ENCODE data around the gene GRM7.

Gene GRM7

DNA sequence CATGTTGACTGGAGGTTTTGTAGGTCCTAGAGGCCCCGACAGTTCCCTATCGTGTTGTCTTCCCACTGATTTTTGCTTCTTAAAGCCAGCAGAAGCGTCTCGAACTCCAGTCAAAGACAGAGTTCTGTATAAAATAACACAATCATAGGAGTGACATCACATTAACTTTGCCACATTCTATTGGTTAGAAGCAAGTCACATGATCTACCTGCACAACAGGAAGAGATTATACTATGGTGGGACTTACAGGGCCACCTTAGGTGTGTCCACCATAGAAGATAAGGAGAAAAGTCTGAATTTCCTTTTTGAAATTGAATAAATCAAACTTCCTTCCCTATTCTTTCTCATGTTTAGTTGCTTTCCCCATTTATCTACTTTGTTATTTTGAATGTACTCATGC lies 365.5 kb downstream of the GRM7 start:
- DNase-seq (ENCODE audit: low read depth in 1 of 2, low spot score in 1 of 2), result no peak

DNA sequence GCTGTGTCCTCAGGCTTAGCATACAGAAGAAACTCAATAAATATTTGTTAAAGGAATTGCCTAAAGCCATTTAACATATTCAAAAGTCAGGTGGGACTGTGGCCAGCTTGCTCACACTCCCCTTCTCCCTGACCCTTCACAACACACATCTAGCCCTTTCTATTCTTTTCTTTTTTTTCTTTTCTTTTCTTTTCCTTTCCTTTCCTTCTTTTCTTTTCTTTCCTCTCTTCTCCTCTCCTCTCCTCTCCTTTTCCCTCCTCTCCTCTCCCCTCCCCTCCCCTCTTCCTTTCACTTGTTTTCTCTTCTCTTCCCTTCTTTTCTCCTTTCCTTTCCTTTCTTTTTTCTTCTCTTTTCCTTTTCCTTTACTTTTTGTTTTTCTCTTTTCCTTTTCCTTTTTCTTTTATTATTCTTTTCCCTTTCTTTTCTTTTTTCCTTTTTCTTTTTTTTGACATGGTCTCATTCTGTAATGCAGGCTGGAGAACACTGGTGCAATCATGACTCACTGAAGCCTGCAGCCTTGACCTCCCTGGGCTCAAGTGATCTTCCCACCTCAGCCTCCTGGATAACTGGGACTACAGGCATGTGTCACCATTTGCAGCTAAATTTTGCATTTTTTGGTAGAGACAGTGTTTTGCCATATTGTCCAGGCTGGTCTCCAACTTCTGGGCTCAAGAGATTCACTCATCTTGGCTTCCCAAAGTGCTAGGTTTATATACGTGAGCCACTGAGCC lies 377.8 kb downstream of the GRM7 start:
- no peak for DNase-seq (ENCODE audit: low read depth in 1 of 2, low spot score in 1 of 2)

- DNase-seq (ENCODE audit: low read depth in 1 of 2, low spot score in 1 of 2), result no peak
These were observed 380.8 kb downstream of the GRM7 start for GRCh38 chr3:7241584-7242302.

GRCh38 chr3:7242303-7242635 lies 381.4 kb downstream of the GRM7 start:
- DNase-seq (ENCODE audit: low read depth in 1 of 2, low spot score in 1 of 2), result no peak

DNA sequence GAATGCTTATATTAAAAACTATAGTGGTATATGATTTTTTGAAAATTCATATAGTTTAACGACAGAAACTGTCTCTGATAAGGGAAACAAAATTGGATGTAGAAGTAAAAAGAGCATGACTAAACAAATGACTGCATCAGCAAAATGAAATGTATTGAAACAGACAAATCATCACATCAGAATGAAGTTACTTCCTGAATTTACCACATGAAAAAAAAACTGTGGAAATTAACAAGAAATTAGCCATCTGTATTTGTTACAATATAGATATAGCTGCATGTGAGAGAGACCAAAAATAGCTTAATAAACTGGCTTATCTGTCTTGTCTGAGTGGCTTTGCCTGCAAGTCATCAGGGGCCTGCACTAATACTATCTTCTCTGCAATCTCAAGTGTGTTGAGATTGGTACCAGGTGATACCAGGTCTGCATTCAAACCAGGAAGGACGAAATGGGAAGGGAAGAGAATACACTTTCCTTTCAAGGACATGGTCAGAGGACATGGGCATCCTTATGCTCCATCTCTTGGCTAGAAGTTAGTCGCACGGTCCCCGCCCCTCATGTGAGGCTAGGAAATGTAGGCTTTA lies 388.7 kb downstream of the GRM7 start:
- no peak for DNase-seq (ENCODE audit: low read depth in 1 of 2, low spot score in 1 of 2)

- DNase-seq (ENCODE audit: low read depth in 1 of 2, low spot score in 1 of 2), result no peak
These were observed 393.3 kb downstream of the GRM7 start for GRCh38 chr3:7254251-7254650.

DNA sequence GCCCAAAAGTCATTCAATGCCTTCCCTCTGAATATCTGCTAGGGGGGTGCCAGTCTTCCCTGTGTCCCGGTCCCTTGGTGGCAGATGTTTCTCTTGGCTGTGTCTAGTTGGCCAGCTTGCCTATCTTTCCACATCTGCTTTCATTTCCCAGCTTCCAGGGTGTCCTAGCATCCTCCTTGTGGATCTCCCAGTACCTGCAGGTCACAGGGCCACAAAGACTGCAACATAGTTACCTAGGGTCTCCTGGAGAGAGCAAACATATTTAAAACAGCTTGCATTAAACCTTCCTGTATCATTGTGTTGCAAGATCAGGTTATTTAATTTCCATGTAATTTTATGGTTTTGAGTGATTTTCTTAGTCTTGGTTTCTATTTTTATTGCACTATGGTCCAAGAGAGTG lies 400.1 kb downstream of the GRM7 start:
- DNase-seq (ENCODE audit: low read depth in 1 of 2, low spot score in 1 of 2), result no peak

GRCh38 chr3:7263347-7264195 lies 402.7 kb downstream of the GRM7 start:
- no peak for DNase-seq (ENCODE audit: low read depth in 1 of 2, low spot score in 1 of 2)

DNA sequence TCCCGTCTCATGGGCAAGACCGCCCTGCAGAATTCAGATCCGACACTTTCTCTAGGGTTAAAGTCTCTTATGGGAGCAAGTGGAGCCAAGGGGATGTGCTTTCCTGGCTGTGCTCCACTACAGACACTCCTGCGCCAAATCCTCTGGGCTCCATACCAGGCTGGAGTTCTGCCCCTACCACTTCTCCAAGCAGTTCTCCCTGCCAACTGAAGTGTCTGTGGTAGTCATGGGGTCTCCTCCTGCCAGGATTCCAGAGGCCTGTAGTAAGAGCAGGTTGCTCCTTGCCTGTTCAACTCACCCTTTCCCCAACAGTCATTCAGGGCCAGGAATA lies 403.2 kb downstream of the GRM7 start:
- DNase-seq (ENCODE audit: low read depth in 1 of 2, low spot score in 1 of 2), result no peak

GRCh38 chr3:7265736-7266135 lies 404.8 kb downstream of the GRM7 start:
- no peak for DNase-seq (ENCODE audit: low read depth in 1 of 2, low spot score in 1 of 2)

DNA sequence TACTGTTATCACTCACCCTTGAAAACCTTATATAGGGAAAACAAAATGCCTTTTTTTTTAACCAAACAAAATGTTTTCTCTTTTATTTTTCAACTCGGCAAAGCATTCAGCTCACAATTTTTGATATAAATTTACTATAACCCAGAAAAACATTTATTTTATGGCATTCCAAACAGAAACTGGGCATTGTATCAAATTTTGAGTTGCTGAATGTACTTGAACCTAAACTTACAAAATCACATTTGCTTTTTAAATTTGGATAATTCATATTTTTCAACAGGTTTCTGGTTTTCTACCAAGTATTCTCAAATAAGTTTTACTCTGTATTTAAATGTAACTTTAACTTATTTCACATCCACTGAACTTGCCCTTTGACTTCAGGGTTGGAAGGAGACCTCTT lies 405.6 kb downstream of the GRM7 start:
- no peak for DNase-seq (ENCODE audit: low read depth in 1 of 2, low spot score in 1 of 2)

GRCh38 chr3:7270731-7271130 lies 409.8 kb downstream of the GRM7 start:
- DNase-seq (ENCODE audit: low read depth in 1 of 2, low spot score in 1 of 2), result no peak

- DNase-seq (ENCODE audit: low read depth in 1 of 2, low spot score in 1 of 2), result no peak
These were observed 410.7 kb downstream of the GRM7 start for GRCh38 chr3:7271631-7272030.

DNA sequence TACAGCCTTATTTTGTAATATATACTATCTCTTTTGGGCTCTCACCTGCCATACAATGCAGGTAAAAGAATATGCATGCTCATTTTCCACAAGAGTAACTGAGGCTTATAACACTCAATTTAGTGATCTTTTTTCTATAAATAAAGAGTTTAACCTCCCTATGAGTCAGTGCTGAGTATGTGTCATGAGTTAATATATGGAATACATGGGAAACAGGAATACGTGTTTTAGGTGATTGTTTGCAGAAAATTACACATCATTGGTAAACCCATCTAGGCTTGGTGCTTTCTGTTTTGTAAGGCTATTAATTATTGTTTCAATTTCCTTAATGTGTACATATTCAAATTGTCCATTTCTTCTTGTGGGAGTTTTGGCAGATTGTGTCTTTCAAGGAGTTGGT lies 411.3 kb downstream of the GRM7 start:
- DNase-seq (ENCODE audit: low read depth in 1 of 2, low spot score in 1 of 2), result no peak

- no peak for DNase-seq (ENCODE audit: low read depth in 1 of 2, low spot score in 1 of 2)
These were observed 414.5 kb downstream of the GRM7 start for GRCh38 chr3:7275396-7275795.

GRCh38 chr3:7280318-7280717 lies 419.4 kb downstream of the GRM7 start:
- no peak for DNase-seq (ENCODE audit: low read depth in 1 of 2, low spot score in 1 of 2)

DNA sequence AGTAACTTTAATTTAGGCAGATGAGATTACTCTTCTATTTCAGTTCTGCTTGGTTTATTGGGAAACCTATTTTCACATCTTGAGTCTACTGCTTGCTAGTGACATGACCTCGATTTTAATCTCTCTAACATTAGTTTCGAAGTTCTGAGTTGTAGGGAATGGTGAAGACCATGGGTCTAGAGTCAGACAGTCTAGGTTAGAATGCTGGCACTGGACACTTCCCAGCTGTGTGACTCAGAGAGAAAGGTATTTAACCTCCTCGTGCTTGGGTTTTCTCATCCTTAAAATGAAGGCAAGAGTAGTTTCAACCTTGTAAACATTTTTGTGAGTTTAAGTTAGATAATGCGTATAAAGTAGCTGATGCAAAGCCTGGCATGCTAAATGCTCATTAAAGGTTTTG lies 422.1 kb downstream of the GRM7 start:
- no peak for DNase-seq (ENCODE audit: low read depth in 1 of 2, low spot score in 1 of 2)

DNA sequence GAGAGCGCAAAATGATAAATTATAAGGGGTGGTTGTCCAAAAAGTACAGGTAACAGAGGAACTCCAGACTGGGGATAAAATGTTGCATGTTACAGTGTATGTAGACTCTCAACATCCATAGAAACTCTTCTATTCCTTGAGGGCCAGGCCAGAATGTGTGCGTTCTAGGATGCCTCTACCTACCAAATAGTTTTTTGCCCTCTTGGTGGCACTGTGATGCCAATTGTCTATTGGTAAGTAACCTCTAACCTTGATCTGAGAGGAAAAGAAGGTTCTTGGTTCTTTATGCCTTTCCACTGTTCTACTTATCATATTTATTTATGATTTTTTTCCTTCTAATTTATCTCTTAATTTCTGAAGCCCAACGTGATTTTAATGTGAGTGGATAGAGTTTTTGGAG lies 424.6 kb downstream of the GRM7 start:
- DNase-seq (ENCODE audit: low read depth in 1 of 2, low spot score in 1 of 2), result no peak

DNA sequence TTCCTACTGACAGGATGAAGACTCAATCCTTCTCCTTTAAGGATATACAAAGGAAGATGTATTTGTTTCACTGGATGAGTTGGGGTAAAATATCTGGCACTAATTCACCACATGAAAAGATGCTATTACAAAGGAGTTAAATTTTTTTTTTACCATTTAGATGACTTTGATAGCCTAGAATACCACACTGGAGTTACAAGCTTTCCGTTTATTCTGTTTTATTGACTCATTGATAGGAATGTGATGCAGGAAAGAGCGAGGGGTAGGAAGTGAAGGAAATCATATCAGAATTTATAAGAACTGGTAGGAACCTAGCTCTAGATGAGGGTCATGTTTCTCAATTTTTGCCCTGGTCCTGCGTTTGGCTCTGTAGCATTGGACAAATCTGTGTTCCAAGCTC lies 427.2 kb downstream of the GRM7 start:
- DNase-seq (ENCODE audit: low read depth in 1 of 2, low spot score in 1 of 2), result no peak

DNA sequence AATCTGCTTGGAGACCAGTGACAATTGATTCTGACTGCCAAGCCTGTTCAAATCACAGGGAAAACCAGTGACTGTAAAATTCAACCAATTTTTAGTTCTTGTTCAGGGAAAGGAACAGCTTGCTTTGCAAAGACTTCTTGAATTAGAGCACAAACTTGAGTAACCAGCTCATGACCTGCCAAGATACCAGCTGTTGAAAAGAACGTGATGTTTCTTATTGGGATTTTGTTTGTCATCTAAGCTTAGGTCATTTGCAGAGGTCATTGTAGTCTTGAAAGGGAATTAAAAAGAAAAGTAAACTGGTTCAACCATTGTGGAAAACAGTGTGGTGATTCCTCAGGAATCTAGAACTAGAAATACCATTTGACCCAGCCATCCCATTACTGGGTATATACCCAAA lies 428.2 kb downstream of the GRM7 start:
- no peak for DNase-seq (ENCODE audit: low read depth in 1 of 2, low spot score in 1 of 2)

DNA sequence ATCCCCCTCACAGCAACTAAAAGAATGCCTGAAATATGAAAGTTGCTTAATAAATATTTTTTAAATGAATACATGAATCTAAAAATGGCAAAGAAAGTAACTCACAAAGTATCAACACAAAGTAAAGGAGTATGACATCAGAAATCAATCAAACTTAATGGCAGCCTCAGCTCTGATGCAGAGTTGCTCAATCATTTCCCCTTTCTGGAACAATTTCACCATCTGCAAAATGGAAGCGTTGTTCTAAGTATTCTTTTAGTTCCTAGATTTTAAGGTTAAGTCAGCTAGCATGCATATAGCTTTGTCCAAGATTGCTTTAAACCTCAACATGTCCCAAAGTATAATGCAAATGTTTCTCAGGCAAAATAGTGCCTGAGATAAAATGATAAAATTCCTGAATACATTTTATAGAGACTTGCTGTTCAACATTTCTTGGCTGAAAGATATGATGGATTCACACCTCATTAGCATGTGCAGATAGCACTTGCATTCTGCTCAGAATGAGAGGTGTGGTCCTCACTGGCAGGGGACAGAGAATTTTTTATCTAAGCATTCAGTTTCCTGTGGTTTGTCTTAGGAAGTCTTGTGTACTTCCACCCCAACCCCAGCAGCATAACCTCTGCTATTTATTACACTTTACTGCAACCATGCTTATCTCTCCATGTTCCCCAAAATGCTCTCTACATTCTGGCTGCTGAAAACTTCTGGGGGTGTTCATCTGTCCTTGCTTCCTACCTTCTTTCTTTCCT lies 429.3 kb downstream of the GRM7 start:
- DNase-seq (ENCODE audit: low read depth in 1 of 2, low spot score in 1 of 2), result no peak

Measured in activated CD4-positive, alpha-beta T cell treated with anti-CD3 and anti-CD28 coated beads, Interleukin-2, amount 50 U/mL, for 24 hours (primary cell).